Mucosa of stomach (tissue), 1 donor: ENCODE data around the gene ENPP3.
"Not testable (repeated sequence)": the region's sequence is repeated elsewhere in the genome, so short reads cannot be mapped to it uniquely, and the experiment has no call there.

Source experiments
- H3K27me3 ChIP-seq: one replicate; pipeline ENCODE4 v1.7.0; 2013; ENCODE audit warnings: mild to moderate bottlenecking, low read length; ENCODE audit not compliant: control insufficient read depth, insufficient read depth
- H3K36me3 ChIP-seq: one replicate; pipeline ENCODE4 v1.7.0; 2013; ENCODE audit warnings: low read length; ENCODE audit not compliant: control insufficient read depth, insufficient read depth
- H3K4me1 ChIP-seq: one replicate; pipeline ENCODE4 v1.7.0; 2013; ENCODE audit warnings: mild to moderate bottlenecking, low read length; ENCODE audit not compliant: control insufficient read depth, insufficient read depth
- H3K4me3 ChIP-seq: one replicate; pipeline ENCODE4 v1.7.0; 2013; ENCODE audit warnings: low read length
- H3K9ac ChIP-seq: one replicate; pipeline ENCODE4 v1.7.0; 2013; ENCODE audit warnings: mild to moderate bottlenecking, low read length, moderate library complexity
- H3K9me3 ChIP-seq: one replicate; pipeline ENCODE4 v1.7.0; 2013; ENCODE audit warnings: mild to moderate bottlenecking, low read length, moderate library complexity; ENCODE audit not compliant: control insufficient read depth
- donor health status: Pancreatic carcinoma.

Gene ENPP3

DNA sequence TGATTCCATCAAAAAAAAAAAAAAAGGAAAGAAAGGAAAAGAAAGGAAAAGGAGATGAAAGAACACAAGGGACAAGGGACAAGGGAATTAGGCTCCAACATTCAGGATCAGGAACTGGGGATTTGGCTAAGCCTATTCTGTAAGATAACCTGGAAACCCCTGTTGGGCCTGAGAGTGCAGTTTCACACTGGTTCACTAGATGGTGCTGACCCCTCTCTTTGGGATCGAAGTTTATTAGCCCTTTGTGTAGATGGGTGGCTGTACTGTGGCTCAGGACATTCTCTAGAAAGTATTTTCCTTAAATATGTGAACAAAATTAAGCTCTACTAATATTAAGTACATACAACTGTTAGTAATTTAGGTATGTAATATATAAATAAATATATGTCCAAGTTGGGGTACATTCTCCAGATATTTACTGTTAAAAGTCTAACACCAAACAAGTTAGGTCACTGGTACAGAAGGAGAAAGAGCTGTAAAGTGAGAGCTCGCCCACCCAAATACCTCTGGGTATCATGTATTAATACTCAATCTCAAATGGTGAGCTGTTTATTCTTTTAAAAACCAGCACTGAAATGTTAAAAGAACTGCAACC lies 57.8 kb downstream of the ENPP3 start:
- H3K9me3 ChIP-seq, result no peaks in the 10 kb centered on the region
- no peak overlapping the region for H3K4me3 ChIP-seq
- no peaks in the 10 kb centered on the region for H3K4me1 ChIP-seq
- H3K9ac ChIP-seq, result no peak overlapping the region
- H3K36me3 ChIP-seq, result no peaks in the 10 kb centered on the region
- no peaks in the 10 kb centered on the region for H3K27me3 ChIP-seq

DNA sequence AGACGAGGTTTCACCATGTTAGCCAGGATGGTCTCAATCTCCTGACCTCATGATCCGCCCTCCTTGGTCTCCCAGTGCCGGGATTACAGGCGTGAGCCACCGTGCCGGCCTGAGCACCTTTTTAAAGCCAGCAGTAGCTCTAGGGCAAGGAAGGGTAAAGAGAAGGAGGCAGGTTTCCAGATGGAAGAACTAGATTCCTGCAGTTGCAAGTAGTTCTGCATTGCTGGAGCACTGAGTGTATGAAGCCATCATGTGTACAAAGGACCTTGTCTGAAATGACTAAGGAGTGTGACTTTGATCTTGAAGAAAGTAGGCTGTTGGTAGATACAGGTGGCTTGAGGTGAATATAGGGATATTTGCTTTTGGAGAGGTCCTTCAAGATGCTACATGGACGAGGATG lies 59.9 kb downstream of the ENPP3 start:
- Histone ChIP-seq H3K4me1 (no peaks in the 10 kb centered on the region), H3K4me3 (no peak overlapping the region), H3K9ac (no peak overlapping the region), H3K9me3 (no peaks in the 10 kb centered on the region), H3K27me3 (no peaks in the 10 kb centered on the region), H3K36me3 (no peaks in the 10 kb centered on the region)

DNA sequence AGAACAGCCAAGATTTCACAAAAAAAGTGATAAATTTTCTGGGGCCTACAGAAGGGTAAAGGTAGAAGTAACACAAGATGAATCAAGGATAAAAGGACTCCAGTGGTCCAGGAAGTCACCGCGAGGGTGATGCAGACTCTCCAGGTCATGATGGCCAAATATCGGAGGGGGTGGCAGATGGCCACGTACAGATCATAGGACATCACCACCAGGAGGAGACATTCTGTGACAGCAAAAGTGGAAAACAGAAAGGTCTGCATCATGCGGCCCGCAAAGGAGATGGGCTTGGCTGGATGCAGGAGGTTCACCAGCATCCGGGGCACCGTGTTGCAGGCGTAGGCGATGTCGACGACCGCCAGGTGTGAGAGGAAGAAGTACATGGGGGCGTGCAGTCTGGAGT lies 63.7 kb downstream of the ENPP3 start:
- not testable (repeated sequence) for H3K9ac ChIP-seq, H3K27me3 ChIP-seq, H3K4me3 ChIP-seq, H3K9me3 ChIP-seq, H3K4me1 ChIP-seq, H3K36me3 ChIP-seq

DNA sequence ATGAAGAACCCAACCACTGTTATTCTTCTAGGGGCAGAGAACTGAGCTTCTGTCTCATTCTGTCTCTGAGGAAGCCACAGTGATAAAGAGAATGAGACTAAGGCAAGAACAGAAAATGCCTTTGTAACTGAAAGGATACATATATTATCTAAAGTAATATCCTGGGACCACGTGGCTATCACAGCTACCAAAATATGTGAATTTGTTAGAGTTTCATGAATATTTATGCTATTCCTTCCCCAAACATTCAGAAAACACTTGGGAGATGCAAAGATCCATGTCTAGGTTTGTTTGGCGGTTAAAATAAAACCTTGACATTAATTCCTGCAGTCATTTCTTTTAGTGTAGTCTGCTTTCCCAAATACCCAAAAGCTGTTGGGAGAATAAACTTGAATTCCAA lies 66.8 kb downstream of the ENPP3 start:
- not testable (repeated sequence) for H3K4me3 ChIP-seq, H3K9me3 ChIP-seq, H3K27me3 ChIP-seq, H3K9ac ChIP-seq, H3K4me1 ChIP-seq, H3K36me3 ChIP-seq

DNA sequence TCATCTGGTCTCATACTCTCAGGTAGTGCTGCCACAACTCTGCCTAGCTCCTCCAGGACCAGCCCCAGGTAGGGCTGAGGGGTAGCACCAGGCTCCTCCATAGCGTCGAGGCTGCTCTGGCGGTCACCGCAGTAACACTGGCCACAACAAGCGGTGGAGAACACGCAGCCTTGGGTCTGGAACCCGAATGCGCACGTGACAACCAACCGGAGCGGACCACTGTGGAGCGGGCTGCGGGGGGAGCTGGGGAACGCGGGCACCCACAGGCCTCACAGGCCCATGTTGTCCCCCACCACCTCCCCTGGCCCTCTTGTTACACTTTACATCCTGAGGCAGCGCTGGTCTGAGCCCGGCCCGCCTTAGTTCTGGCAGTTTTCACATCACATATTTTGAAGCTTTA lies 73.8 kb downstream of the ENPP3 start, which contains the start of gene CTAGE9:
Gene CTAGE9 (minus strand): TSS at position 101 of the 400 bp plus-strand sequence. CDS start 0 bp downstream, at position 101.
- not testable (repeated sequence) for H3K36me3 ChIP-seq, H3K9me3 ChIP-seq, H3K4me3 ChIP-seq, H3K27me3 ChIP-seq, H3K4me1 ChIP-seq, H3K9ac ChIP-seq

DNA sequence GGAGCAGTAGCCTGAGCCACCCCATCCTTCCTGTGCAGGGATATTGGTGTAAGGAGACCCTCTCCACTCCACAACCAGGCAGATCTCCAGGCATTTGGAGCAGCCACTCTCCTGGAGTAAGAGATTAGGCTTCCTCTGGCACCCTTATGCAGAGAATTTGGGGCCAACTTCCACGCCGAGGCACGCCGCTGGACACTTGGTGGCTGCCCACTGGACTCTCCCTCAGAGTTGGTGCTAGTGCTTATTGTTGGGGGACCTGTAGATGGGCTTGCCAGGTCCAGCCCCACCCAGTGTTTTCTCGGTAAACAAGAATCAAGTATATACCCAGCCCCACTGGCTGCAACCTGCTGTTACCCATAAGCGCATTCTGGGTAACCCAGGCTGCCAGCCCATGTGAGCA lies 78.5 kb downstream of the ENPP3 start:
- H3K9ac ChIP-seq, H3K27me3 ChIP-seq, H3K4me3 ChIP-seq, H3K9me3 ChIP-seq, H3K4me1 ChIP-seq, H3K36me3 ChIP-seq: not testable (repeated sequence)

DNA sequence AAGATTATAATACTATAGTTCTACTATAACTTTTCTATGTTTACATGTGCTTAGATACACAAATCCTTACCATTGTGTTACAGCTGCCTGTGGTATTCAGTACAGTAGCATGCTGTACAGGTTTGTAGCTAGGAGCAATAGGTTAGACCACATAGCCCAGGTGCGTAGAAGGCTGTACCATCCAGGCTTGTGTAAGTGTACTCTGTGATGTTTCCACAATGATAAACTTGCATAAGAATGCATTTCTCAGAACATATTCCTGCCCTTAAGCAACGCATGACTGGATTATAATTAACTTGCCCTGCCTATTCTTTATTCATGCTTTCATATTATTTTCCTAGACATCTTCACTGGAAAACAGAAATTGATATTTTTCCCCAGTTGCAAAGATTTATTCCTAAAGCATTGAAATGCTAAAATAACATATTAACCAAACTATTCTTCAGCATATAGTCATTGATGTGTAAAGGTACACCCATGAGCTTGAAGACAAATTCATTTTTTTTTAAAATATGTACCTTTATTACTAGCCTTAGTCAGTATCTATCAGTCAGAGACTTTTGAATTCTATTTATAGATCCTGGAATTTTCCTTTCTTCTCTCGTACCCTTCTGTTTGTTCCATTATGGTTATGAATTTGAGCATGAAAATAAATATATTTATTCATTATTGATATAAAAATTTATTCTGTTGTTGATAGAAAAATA lies 80.9 kb downstream of the ENPP3 start:
- Histone ChIP-seq H3K9me3 (no peaks in the 10 kb centered on the region), H3K4me1 (peaks cover 8% of the 10 kb centered on the region), H3K4me3 (no peak overlapping the region), H3K9ac (no peak overlapping the region), H3K36me3 (no peaks in the 10 kb centered on the region), H3K27me3 (no peaks in the 10 kb centered on the region)

DNA sequence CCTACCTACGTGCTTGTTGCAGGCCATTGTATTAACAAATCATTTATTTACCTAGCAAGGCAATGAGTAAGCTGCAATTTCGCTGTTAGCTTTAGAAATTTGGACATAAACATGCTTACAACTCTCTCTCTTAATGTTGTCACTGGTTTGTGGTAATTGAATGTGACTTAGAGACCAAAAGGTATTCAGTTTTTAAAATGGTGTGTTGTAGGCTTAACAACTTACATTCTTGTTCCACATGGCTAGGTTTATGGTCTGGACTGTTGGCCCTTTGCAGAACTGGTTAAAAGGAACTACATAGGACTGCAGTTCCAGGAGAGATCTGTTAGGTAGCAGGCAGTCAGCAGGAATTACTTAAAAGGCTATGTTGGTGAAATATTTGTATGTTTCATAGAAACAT lies 84.1 kb downstream of the ENPP3 start:
- no peak overlapping the region for H3K9ac ChIP-seq
- H3K4me3 ChIP-seq, result no peak overlapping the region
- H3K4me1 ChIP-seq, result peaks cover 8% of the 10 kb centered on the region
- H3K9me3 ChIP-seq, result no peaks in the 10 kb centered on the region
- no peaks in the 10 kb centered on the region for H3K36me3 ChIP-seq
- no peaks in the 10 kb centered on the region for H3K27me3 ChIP-seq

DNA sequence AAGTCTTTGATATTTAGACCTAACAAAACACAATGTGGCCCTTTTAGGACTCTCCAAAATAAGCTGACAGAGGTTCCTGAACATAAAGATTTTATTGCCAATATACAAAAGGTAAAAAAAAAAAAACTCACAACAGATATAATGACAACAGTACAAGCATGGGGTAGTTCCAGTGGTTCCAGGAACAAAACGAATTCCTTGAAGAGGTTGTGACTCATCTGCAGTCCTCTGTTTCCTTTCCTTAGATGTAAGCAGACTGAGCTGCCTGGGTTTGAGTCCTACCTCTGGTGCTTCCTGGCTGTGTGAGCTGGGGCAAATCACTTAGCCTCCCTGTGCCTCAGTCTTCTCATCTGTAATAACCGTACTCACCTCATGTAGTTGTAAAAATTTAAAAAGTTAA lies 87.0 kb downstream of the ENPP3 start:
- no peak overlapping the region for H3K4me3 ChIP-seq
- H3K4me1 ChIP-seq, result peaks cover 8% of the 10 kb centered on the region
- no peaks in the 10 kb centered on the region for H3K9me3 ChIP-seq
- H3K27me3 ChIP-seq, result no peaks in the 10 kb centered on the region
- no peak overlapping the region for H3K9ac ChIP-seq
- H3K36me3 ChIP-seq, result no peaks in the 10 kb centered on the region

DNA sequence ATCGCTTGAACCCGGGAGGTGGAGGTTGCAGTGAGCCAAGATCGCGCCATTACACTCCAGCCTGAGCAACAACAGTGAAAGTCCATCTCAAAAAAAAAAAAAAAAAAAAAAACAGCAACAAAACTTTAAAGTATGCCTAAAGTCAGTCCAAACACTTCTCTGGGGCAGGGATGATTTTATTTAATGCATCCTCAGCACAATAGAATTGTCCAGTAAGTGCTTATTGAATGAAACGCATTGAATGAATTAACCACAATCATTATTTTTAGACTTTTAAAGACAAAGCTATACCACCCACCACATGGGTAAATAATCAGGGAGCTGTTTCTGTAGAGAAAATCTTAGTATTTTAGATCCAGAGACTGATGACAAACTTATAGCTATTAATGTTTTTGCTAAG lies 90.4 kb downstream of the ENPP3 start:
- no peaks in the 10 kb centered on the region for H3K9me3 ChIP-seq
- peaks cover 5% of the 10 kb centered on the region for H3K4me1 ChIP-seq
- no peaks in the 10 kb centered on the region for H3K27me3 ChIP-seq
- H3K9ac ChIP-seq, result no peak overlapping the region
- no peak overlapping the region for H3K4me3 ChIP-seq
- no peaks in the 10 kb centered on the region for H3K36me3 ChIP-seq

DNA sequence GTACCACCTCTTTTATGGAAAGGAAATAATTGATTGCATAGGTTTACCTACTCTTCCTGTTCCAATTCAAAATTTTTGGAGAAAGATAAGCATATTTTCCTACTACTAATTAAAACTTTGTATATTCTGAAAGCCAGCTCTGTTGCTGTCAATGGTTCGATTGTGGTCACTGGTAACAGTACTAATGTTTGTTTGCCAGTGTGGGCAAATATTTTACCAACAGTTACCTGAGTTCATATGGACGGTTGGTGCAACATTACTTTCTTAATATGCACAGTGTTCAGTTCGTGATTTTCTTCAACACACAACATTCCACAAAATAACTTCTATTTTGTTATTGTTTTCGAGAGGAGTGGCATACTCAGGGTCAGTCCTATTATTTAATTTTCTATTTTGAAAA lies 90.8 kb downstream of the ENPP3 start:
- Histone ChIP-seq H3K36me3 (no peaks in the 10 kb centered on the region), H3K4me3 (no peak overlapping the region), H3K4me1 (peaks cover under 1% of the 10 kb centered on the region), H3K9me3 (no peaks in the 10 kb centered on the region), H3K27me3 (no peaks in the 10 kb centered on the region), H3K9ac (no peak overlapping the region)

DNA sequence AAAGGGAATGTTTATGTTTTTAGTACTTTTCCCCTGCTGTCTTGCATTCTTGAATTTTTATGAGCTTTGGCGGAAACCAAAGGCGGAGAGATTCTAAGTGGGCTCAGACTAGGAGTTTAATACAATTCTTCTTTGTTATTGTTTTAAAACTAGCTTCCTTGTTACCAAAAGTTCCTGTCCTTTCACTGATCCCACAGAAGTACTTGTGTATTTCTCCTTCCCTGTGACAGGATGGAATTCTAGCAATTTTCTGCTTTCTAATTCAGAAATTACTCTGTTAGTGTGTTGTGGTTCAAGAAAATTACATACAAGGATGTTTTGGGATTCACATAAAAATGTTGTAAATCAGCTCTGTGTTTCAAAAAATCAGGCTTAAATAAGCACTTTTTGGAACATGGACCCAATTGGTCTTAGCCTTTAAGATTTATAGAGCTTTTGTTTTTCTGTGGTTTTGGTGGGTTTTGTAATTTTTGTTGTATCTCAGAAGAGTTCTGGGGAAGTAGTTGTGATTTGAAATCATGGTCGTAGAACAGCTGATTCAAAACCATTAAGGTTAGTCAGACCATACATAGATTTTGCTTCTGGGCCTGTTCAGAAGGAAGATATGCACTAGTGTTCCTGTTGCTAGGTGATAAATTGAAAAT lies 91.3 kb downstream of the ENPP3 start:
- Histone ChIP-seq H3K36me3 (no peaks in the 10 kb centered on the region), H3K4me3 (no peak overlapping the region), H3K9me3 (no peaks in the 10 kb centered on the region), H3K4me1 (no peaks in the 10 kb centered on the region), H3K9ac (no peak overlapping the region), H3K27me3 (no peaks in the 10 kb centered on the region)
